ENCODE measurements around the gene LMBR1. TPM values are rescaled to one million over a fixed set of nuclear protein-coding genes. Genes with fewer than 3 reads are reported as not detected.

The LMBR1 gene
- total and polyA plus RNA-seq, 2 donors (not counting 1 experiment from before 2014, with no cell fraction given) = 30.8 to 41.6 TPM

- no peak overlapping the region for H3K27ac ChIP-seq (ENCODE audit: insufficient read depth, low read length)
- H3K27me3 ChIP-seq (ENCODE audit: control insufficient read depth, insufficient read depth, low read length) = no peaks in the 10 kb centered on the region
- H3K4me3 ChIP-seq (replicated peaks in 1 of 4; ENCODE audit: control extremely low read depth in 1 of 4, insufficient read depth in 1 of 4, low read depth in 3 of 4, low read length in 4 of 4) = no peak overlapping the region
- H3K9ac ChIP-seq (ENCODE audit: insufficient read depth, low read length) = no peak overlapping the region
- peak; percentile 34 to 78 for DNase-seq (ENCODE audit: low read depth in 2 of 2)
- H3K79me2 ChIP-seq (ENCODE audit: control insufficient read depth, insufficient read depth, low read length) = no peaks in the 10 kb centered on the region
- TF ChIP-seq CTCF (conservative IDR thresholded peaks at IDR 0.05 in 1 of 2, IDR thresholded peaks at IDR 0.05 in 1 of 2; ENCODE audit: low read depth in 1 of 2, low read length in 2 of 2) (peak in 1 of 2 donors; percentile 10), EZH2 (IDR thresholded peaks at IDR 0.05; ENCODE audit: low read length, missing control alignments) (no peak)
- H3K4me2 ChIP-seq (ENCODE audit: extremely low read depth, insufficient read depth, low read length) = no peak overlapping the region
- no peak overlapping the region for H2AFZ ChIP-seq (ENCODE audit: low read length)
- no peaks in the 10 kb centered on the region for H4K20me1 ChIP-seq (ENCODE audit: control insufficient read depth, extremely low read depth, insufficient read depth, low read length)
- no peaks in the 10 kb centered on the region for H3K9me3 ChIP-seq (ENCODE audit: control insufficient read depth, insufficient read depth, low read depth, low read length)
- H3K4me1 ChIP-seq (ENCODE audit: control insufficient read depth, extremely low read depth, insufficient read depth, low read length) = no peaks in the 10 kb centered on the region
- no peaks in the 10 kb centered on the region for H3K36me3 ChIP-seq (ENCODE audit: control insufficient read depth, insufficient read depth, low read length)
Observed at GRCh38 chr7:156680281-156680680, 212.7 kb downstream of the LMBR1 start.

- Histone ChIP-seq H3K4me2 (ENCODE audit: extremely low read depth, insufficient read depth, low read length) (no peak overlapping the region), H3K9me3 (ENCODE audit: control insufficient read depth, insufficient read depth, low read depth, low read length) (no peaks in the 10 kb centered on the region), H2AFZ (ENCODE audit: low read length) (no peak overlapping the region), H3K4me3 (replicated peaks in 1 of 4; ENCODE audit: control extremely low read depth in 1 of 4, insufficient read depth in 1 of 4, low read depth in 3 of 4, low read length in 4 of 4) (no peak overlapping the region), H3K36me3 (ENCODE audit: control insufficient read depth, insufficient read depth, low read length) (no peaks in the 10 kb centered on the region), H4K20me1 (ENCODE audit: control insufficient read depth, extremely low read depth, insufficient read depth, low read length) (no peaks in the 10 kb centered on the region), H3K9ac (ENCODE audit: insufficient read depth, low read length) (no peak overlapping the region), H3K4me1 (ENCODE audit: control insufficient read depth, extremely low read depth, insufficient read depth, low read length) (no peaks in the 10 kb centered on the region), H3K79me2 (ENCODE audit: control insufficient read depth, insufficient read depth, low read length) (no peaks in the 10 kb centered on the region), H3K27me3 (ENCODE audit: control insufficient read depth, insufficient read depth, low read length) (no peaks in the 10 kb centered on the region), H3K27ac (ENCODE audit: insufficient read depth, low read length) (no peak overlapping the region)
- TF ChIP-seq CTCF (conservative IDR thresholded peaks at IDR 0.05 in 1 of 2, IDR thresholded peaks at IDR 0.05 in 1 of 2; ENCODE audit: low read depth in 1 of 2, low read length in 2 of 2) (no peak), EZH2 (IDR thresholded peaks at IDR 0.05; ENCODE audit: low read length, missing control alignments) (no peak)
- no peak for DNase-seq (ENCODE audit: low read depth in 2 of 2)
Observed at GRCh38 chr7:156677374-156678054, 215.5 kb downstream of the LMBR1 start.

GRCh38 chr7:156676263-156676662 is 216.7 kb downstream of the LMBR1 start:
- Histone ChIP-seq H3K79me2 (ENCODE audit: control insufficient read depth, insufficient read depth, low read length) (no peaks in the 10 kb centered on the region), H3K4me3 (replicated peaks in 1 of 4; ENCODE audit: control extremely low read depth in 1 of 4, insufficient read depth in 1 of 4, low read depth in 3 of 4, low read length in 4 of 4) (no peak overlapping the region), H3K9ac (ENCODE audit: insufficient read depth, low read length) (no peak overlapping the region), H3K27ac (ENCODE audit: insufficient read depth, low read length) (no peak overlapping the region), H2AFZ (ENCODE audit: low read length) (no peak overlapping the region), H3K4me2 (ENCODE audit: extremely low read depth, insufficient read depth, low read length) (no peak overlapping the region), H3K4me1 (ENCODE audit: control insufficient read depth, extremely low read depth, insufficient read depth, low read length) (no peaks in the 10 kb centered on the region), H3K36me3 (ENCODE audit: control insufficient read depth, insufficient read depth, low read length) (no peaks in the 10 kb centered on the region), H4K20me1 (ENCODE audit: control insufficient read depth, extremely low read depth, insufficient read depth, low read length) (no peaks in the 10 kb centered on the region), H3K27me3 (ENCODE audit: control insufficient read depth, insufficient read depth, low read length) (no peaks in the 10 kb centered on the region), H3K9me3 (ENCODE audit: control insufficient read depth, insufficient read depth, low read depth, low read length) (no peaks in the 10 kb centered on the region)
- DNase-seq (ENCODE audit: low read depth in 2 of 2) = no peak
- TF ChIP-seq CTCF (conservative IDR thresholded peaks at IDR 0.05 in 1 of 2, IDR thresholded peaks at IDR 0.05 in 1 of 2; ENCODE audit: low read depth in 1 of 2, low read length in 2 of 2) (no peak), EZH2 (IDR thresholded peaks at IDR 0.05; ENCODE audit: low read length, missing control alignments) (no peak)

Measured in fibroblast of lung (primary cell).